ENCODE measurements around the gene SYT11.

- TF ChIP-seq POLR2AphosphoS5 (IDR thresholded peaks at IDR 0.05; ENCODE audit: low read depth, low read length): no peak
- TF ChIP-seq POLR2A (IDR thresholded peaks at IDR 0.05; ENCODE audit: low read depth, low read length): no peak
Observed at GRCh38 chr1:155904261-155904660, 44.9 kb downstream of the SYT11 start.
